Measurements from ENCODE around the gene C20orf96. TPM values are rescaled to one million over a fixed set of nuclear protein-coding genes. Genes with fewer than 3 reads are reported as not detected.

C20orf96 gene
- total RNA-seq, 1 experiment from 2014 or later, result 3.8 TPM

DNA sequence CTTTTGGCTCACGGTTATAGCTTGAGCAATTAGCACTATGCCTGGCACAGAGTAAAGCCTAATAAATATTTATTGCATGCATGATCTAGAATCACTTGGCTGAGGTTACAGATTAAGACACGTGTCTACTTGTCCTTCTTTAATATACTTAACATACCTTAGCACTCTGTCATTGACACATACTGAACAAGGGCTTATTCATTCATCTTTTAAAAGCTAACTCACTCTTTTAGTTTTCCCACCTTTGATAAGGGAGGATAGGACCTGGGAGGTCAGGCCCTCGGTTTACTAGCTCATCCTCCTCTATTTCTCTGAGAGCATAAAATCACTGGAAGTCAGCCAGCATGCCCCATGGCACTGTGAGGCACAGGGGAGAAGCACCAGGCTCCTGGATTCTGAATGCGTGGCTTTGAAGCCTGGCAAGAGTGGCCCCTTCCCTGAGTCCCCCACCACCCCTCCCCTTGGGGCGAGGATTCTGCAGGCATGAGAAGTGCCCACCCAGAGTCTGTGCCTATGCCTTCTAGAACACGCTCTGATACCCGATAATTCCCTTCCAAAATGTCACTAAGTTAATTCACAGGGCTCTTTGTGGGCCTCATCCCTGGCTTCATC lies 18.0 kb upstream of the C20orf96 start:
- no peak overlapping the region for H3K27ac Mint-ChIP-seq (ENCODE audit: low read depth, unreplicated experiment)
- peaks cover 18% of the 10 kb centered on the region for H3K4me1 Mint-ChIP-seq (ENCODE audit: insufficient read depth, unreplicated experiment)
- no peaks in the 10 kb centered on the region for H3K27me3 Mint-ChIP-seq (ENCODE audit: insufficient read depth, unreplicated experiment)
- H3K4me3 Mint-ChIP-seq (ENCODE audit: unreplicated experiment), result no peak overlapping the region
- peak; percentile 15 for DNase-seq (ENCODE audit: unreplicated experiment)
- TF ChIP-seq, protein P1, sequence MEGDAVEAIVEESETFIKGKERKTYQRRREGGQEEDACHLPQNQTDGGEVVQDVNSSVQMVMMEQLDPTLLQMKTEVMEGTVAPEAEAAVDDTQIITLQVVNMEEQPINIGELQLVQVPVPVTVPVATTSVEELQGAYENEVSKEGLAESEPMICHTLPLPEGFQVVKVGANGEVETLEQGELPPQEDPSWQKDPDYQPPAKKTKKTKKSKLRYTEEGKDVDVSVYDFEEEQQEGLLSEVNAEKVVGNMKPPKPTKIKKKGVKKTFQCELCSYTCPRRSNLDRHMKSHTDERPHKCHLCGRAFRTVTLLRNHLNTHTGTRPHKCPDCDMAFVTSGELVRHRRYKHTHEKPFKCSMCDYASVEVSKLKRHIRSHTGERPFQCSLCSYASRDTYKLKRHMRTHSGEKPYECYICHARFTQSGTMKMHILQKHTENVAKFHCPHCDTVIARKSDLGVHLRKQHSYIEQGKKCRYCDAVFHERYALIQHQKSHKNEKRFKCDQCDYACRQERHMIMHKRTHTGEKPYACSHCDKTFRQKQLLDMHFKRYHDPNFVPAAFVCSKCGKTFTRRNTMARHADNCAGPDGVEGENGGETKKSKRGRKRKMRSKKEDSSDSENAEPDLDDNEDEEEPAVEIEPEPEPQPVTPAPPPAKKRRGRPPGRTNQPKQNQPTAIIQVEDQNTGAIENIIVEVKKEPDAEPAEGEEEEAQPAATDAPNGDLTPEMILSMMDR (IDR thresholded peaks at IDR 0.05; ENCODE audit: unreplicated experiment), result no peak
- ChIA-PET POLR2A (interaction anchor here (0.7 to 6.2 kb wide), 3 partner anchors 10 to 16 kb away, joined by 5 to 60 read pairs (median 46); partner anchors contain the start of genes SOX12 and ZCCHC3), CTCF (interaction anchor here (0.5 to 1.1 kb wide), 5 partner anchors 8 to 267 kb away, joined by 3 to 5 read pairs (median 3); no protein-coding TSS in a partner anchor)
- H3K36me3 Mint-ChIP-seq (ENCODE audit: insufficient read depth, unreplicated experiment), result no peaks in the 10 kb centered on the region
- no TSS peak for BruUV-seq (replicated peaks)
- intact Hi-C loops (cut with micrococcal nuclease), result no loop called here
- H3K9me3 Mint-ChIP-seq (ENCODE audit: unreplicated experiment), result no peaks in the 10 kb centered on the region

DNA sequence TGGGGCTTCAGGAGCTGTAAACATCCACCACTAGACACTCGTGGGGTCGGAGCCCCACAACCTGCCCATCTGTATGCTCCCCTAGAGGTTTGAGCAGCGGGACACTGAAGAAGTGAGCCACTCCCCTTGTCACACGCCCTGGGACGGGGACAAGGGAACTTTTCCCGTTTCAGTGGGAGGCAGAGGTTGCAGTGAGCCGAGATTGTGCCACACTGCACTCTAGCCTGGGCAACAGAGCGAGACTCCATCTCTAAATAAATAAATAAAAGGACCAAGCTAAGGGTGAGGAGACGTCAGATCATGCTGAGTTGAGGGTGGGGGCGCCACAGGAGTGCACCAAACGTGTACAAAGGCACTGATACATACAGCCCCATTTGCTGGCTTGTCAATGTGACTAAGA lies 15.2 kb upstream of the C20orf96 start:
- Mint-ChIP-seq H3K27me3 (ENCODE audit: insufficient read depth, unreplicated experiment) (no peaks in the 10 kb centered on the region), H3K9me3 (ENCODE audit: unreplicated experiment) (no peaks in the 10 kb centered on the region), H3K4me3 (ENCODE audit: unreplicated experiment) (no peak overlapping the region), H3K36me3 (ENCODE audit: insufficient read depth, unreplicated experiment) (no peaks in the 10 kb centered on the region), H3K27ac (ENCODE audit: low read depth, unreplicated experiment) (no peak overlapping the region), H3K4me1 (ENCODE audit: insufficient read depth, unreplicated experiment) (peaks cover 31% of the 10 kb centered on the region)
- CTCF ChIA-PET, result interaction anchor here (0.5 to 0.7 kb wide), 3 partner anchors 25 to 1600 kb away, joined by 3 read pairs; no protein-coding TSS in a partner anchor
- no peak for DNase-seq (ENCODE audit: unreplicated experiment)
- BruUV-seq (replicated peaks), result no TSS peak
- TF ChIP-seq, protein P1 (IDR thresholded peaks at IDR 0.05; ENCODE audit: unreplicated experiment), result no peak
- POLR2A ChIA-PET, result no interaction called here
- intact Hi-C loops (cut with micrococcal nuclease), result no loop called here

DNA sequence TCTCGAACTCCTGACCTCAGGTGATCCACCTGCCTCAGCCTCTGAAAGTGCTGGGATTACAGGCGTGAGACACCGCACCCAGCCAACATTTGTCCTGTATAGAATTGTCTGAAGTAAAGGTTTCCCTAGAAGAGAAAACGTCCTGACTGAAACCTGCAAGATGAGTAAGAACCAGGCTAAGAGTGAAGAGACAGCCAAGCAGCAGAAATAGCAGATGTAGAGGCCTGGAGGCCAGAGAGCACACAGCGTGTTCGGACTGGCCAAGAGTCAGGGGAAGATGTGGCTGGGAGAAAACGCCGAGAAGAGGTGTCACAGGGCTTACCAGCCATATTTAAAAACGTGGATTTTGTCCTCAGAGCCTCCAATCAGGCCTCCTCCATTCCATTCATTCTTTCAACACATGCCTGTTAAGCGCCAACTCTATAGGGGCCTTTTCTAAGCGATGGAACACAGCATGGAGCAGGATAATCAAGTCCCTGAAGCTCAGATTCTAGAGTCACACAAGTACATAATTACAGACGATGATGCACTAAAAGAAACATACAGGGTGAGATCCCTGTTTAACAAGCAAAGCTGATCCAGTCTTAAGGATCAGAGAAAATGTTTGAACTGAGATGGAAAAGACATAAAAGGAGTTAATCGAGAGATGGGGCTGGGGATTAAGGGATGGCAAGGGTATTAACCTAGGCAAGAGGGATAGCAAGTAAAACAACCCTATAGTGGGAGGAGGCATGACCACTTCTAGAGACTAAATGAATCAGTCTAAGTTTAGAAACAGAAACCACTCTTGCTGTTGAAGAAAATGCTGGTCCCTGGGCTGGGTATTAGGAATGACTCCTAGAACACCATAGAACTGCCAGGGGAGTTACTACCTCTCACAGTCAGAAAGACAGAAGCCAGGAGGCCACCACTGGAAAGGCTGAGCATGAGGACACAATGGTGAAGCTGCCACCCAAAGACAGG lies 11.6 kb upstream of the C20orf96 start:
- ChIA-PET POLR2A (interaction anchor here (0.6 to 1.3 kb wide), 2 partner anchors 10 to 11 kb away, joined by 3 to 8 read pairs; no protein-coding TSS in a partner anchor), CTCF (interaction anchor here (0.6 to 4.2 kb wide), 5 partner anchors 7 to 53 kb away, joined by 3 to 18 read pairs (median 4); partner anchors contain the start of gene SOX12)
- Mint-ChIP-seq H3K9me3 (ENCODE audit: unreplicated experiment) (no peaks in the 10 kb centered on the region), H3K36me3 (ENCODE audit: insufficient read depth, unreplicated experiment) (peaks cover 11% of the 10 kb centered on the region), H3K27me3 (ENCODE audit: insufficient read depth, unreplicated experiment) (no peaks in the 10 kb centered on the region), H3K4me3 (ENCODE audit: unreplicated experiment) (no peak overlapping the region), H3K27ac (ENCODE audit: low read depth, unreplicated experiment) (no peak overlapping the region), H3K4me1 (ENCODE audit: insufficient read depth, unreplicated experiment) (peaks cover 27% of the 10 kb centered on the region)
- TF ChIP-seq, protein P1 (IDR thresholded peaks at IDR 0.05; ENCODE audit: unreplicated experiment), result no peak
- intact Hi-C loops (cut with micrococcal nuclease), result no loop called here
- no peak for DNase-seq (ENCODE audit: unreplicated experiment)
- BruUV-seq (replicated peaks), result no TSS peak
